WTC11 (cell line): Measurements from ENCODE around the gene BLNK. TPM values are rescaled to one million over a fixed set of nuclear protein-coding genes. Genes with fewer than 3 reads are reported as not detected.

Source experiments
- ATAC-seq: fragments of 200-7000 bp; cut with Tn5 transposase; 2 replicates; pipeline ENCODE4 v1.10.0; 2021; ENCODE audit warnings: mild to moderate bottlenecking, moderate library complexity
- CTCF ChIA-PET: fragments of 300-600 bp; sonication (Branson Sonifier 250); formaldehyde crosslinking; loops from one replicate; lab custom pipeline; 2021; ENCODE audit warnings: antibody characterized with exemption; lab: Charles Lee
- POLR2A ChIA-PET: fragments of 350-600 bp; sonication (Branson Sonifier 250); formaldehyde crosslinking; loops from one replicate; lab custom pipeline; 2021; ENCODE audit warnings: antibody characterized with exemption; lab: Charles Lee
- DNase-seq: peaks from one replicate; pipeline ENCODE4 v3.0.0; 2021; ENCODE audit warnings: low spot score
- H3K27ac Mint-ChIP-seq: 2 replicates; pipeline ENCODE4 v1.8.0; 2021; ENCODE audit warnings: mixed read lengths
- H3K27me3 Mint-ChIP-seq: 2 replicates; pipeline ENCODE4 v1.8.0; 2021; ENCODE audit warnings: low read depth, mild to moderate bottlenecking, moderate library complexity, mixed read lengths
- H3K36me3 Mint-ChIP-seq: 2 replicates; pipeline ENCODE4 v1.8.0; 2021; ENCODE audit warnings: mixed read lengths
- H3K4me1 Mint-ChIP-seq: 2 replicates; pipeline ENCODE4 v1.8.0; 2022; ENCODE audit warnings: mixed read lengths
- H3K4me3 Mint-ChIP-seq: 2 replicates; pipeline ENCODE4 v1.8.0; 2021; ENCODE audit warnings: mild to moderate bottlenecking, moderate library complexity, mixed read lengths
- H3K9me3 Mint-ChIP-seq: 2 replicates; pipeline ENCODE4 v1.8.0; 2021; ENCODE audit warnings: mixed read lengths
- ATF1 ChIP-seq: sonication (generic); formaldehyde crosslinking; IDR thresholded peaks from 2 replicates; pipeline ENCODE4 v1.8.1; 2023; ENCODE audit warnings: mild to moderate bottlenecking, moderate library complexity, missing genetic modification reagents
- ATF6 ChIP-seq: sonication (generic); formaldehyde crosslinking; IDR thresholded peaks from 2 replicates; pipeline ENCODE4 v1.8.1; 2023; ENCODE audit warnings: mild to moderate bottlenecking, missing genetic modification reagents
- CREM ChIP-seq: sonication (generic); formaldehyde crosslinking; IDR thresholded peaks from 2 replicates; pipeline ENCODE4 v1.8.1; 2022; ENCODE audit warnings: mild to moderate bottlenecking, missing genetic modification reagents, moderate library complexity
- E2F1 ChIP-seq: sonication (generic); formaldehyde crosslinking; IDR thresholded peaks from 2 replicates; pipeline ENCODE4 v1.8.0; 2022; ENCODE audit warnings: mild to moderate bottlenecking, missing genetic modification reagents
- FOXP1 ChIP-seq: sonication (generic); formaldehyde crosslinking; IDR thresholded peaks from 2 replicates; pipeline ENCODE4 v1.8.0; 2022; ENCODE audit warnings: missing genetic modification reagents, mild to moderate bottlenecking, moderate library complexity, borderline replicate concordance
- JAZF1 ChIP-seq: fragments of 250-450 bp; sonication (Bioruptor Pico); IDR thresholded peaks from 2 replicates; pipeline ENCODE4 v1.9.0; 2021; ENCODE audit warnings: moderate library complexity, mild to moderate bottlenecking, inconsistent platforms
- MYBL2 ChIP-seq: sonication (generic); formaldehyde crosslinking; IDR thresholded peaks from 2 replicates; pipeline ENCODE4 v1.8.1; 2023; ENCODE audit warnings: mild to moderate bottlenecking, moderate library complexity, missing genetic modification reagents
- NFE2L1 ChIP-seq: sonication (generic); formaldehyde crosslinking; IDR thresholded peaks from 2 replicates; pipeline ENCODE4 v1.8.1; 2023; ENCODE audit warnings: missing genetic modification reagents
- NFYB ChIP-seq: sonication (generic); formaldehyde crosslinking; conservative IDR thresholded peaks from 2 replicates; pipeline ENCODE4 v1.8.0; 2022; ENCODE audit warnings: low read depth, missing genetic modification reagents
- NR3C1 ChIP-seq: sonication (generic); formaldehyde crosslinking; conservative IDR thresholded peaks from 2 replicates; pipeline ENCODE4 v1.8.1; 2023; ENCODE audit warnings: low read depth, mild to moderate bottlenecking, missing genetic modification reagents
- RELA ChIP-seq: sonication (generic); formaldehyde crosslinking; IDR thresholded peaks from 2 replicates; pipeline ENCODE4 v1.8.1; 2022; ENCODE audit warnings: missing genetic modification reagents, mild to moderate bottlenecking, borderline replicate concordance
- STAT6 ChIP-seq: sonication (generic); formaldehyde crosslinking; conservative IDR thresholded peaks from 2 replicates; pipeline ENCODE4 v1.8.1; 2023; ENCODE audit warnings: mild to moderate bottlenecking, low read depth, missing genetic modification reagents, moderate library complexity
- TEAD4 ChIP-seq: sonication (generic); formaldehyde crosslinking; IDR thresholded peaks from 2 replicates; pipeline ENCODE4 v1.8.0; 2022; ENCODE audit warnings: mild to moderate bottlenecking, missing genetic modification reagents
- ZBTB21 ChIP-seq: sonication (generic); formaldehyde crosslinking; IDR thresholded peaks from 2 replicates; pipeline ENCODE4 v1.8.1; 2023; ENCODE audit warnings: mild to moderate bottlenecking, missing genetic modification reagents, borderline replicate concordance
- ZNF232 ChIP-seq: sonication (generic); formaldehyde crosslinking; IDR thresholded peaks from 2 replicates; pipeline ENCODE4 v1.8.0; 2022; ENCODE audit warnings: mild to moderate bottlenecking, missing genetic modification reagents
- ZNF263 ChIP-seq: sonication (generic); formaldehyde crosslinking; IDR thresholded peaks from 2 replicates; pipeline ENCODE4 v1.8.1; 2022; ENCODE audit warnings: low read depth, mild to moderate bottlenecking, moderate library complexity, missing genetic modification reagents
- ZNF317 ChIP-seq: sonication (generic); formaldehyde crosslinking; IDR thresholded peaks from 2 replicates; pipeline ENCODE4 v1.8.1; 2023; ENCODE audit warnings: low read depth, mild to moderate bottlenecking, moderate library complexity, missing genetic modification reagents, borderline replicate concordance
- ZNF416 ChIP-seq: fragments of 250-450 bp; sonication (Bioruptor Pico); IDR thresholded peaks from 2 replicates; pipeline ENCODE4 v1.9.0; 2021; ENCODE audit warnings: mild to moderate bottlenecking, inconsistent platforms
- ZNF425 ChIP-seq: fragments of 250-450 bp; sonication (Bioruptor Pico); conservative IDR thresholded peaks from 2 replicates; pipeline ENCODE4 v1.9.0; 2021; ENCODE audit warnings: mild to moderate bottlenecking
- total RNA-seq: library from RNA; stranded (reverse); gene quantifications from 3 replicates; pipeline ENCODE4 v1.2.3, GENCODE V29; 2021

The BLNK gene
- total RNA-seq, 1 experiment from 2014 or later: not detected

- no peaks in the 10 kb centered on the region for H3K9me3 Mint-ChIP-seq
- H3K27ac Mint-ChIP-seq: no peak overlapping the region
- peaks cover 17% of the 10 kb centered on the region for H3K4me1 Mint-ChIP-seq
- ChIA-PET POLR2A (no interaction called here), CTCF (interaction anchor here (0.6 to 1.5 kb wide), 3 partner anchors 31 to 1317 kb away, joined by 3 to 4 read pairs (median 4); no protein-coding TSS in a partner anchor)
- TF ChIP-seq TEAD4 (no peak), CREM (CRISPR knock-in tag) (no peak), ZNF317 (CRISPR knock-in tag) (no peak), ATF6 (CRISPR knock-in tag) (no peak), ZNF425 (no peak), RELA (CRISPR knock-in tag) (no peak), ATF1 (CRISPR knock-in tag) (no peak), ZNF232 (CRISPR knock-in tag) (no peak), MYBL2 (no peak), ZNF263 (CRISPR knock-in tag) (no peak), FOXP1 (CRISPR knock-in tag) (no peak), JAZF1 (CRISPR knock-in tag) (no peak), STAT6 (CRISPR knock-in tag) (no peak), ZNF416 (no peak), ZBTB21 (no peak), NFE2L1 (CRISPR knock-in tag) (no peak), NR3C1 (CRISPR knock-in tag) (no peak)
- no peak for DNase-seq
- no peak for ATAC-seq
- H3K27me3 Mint-ChIP-seq: no peaks in the 10 kb centered on the region; the same call in 1 of the 2 replicates
- H3K36me3 Mint-ChIP-seq: no peaks in the 10 kb centered on the region
- H3K4me3 Mint-ChIP-seq: no peak overlapping the region
Measured at GRCh38 chr10:96260014-96260413, 11.4 kb downstream of the BLNK start.

- CTCF ChIA-PET: interaction anchor here (1.5 kb wide), 1 partner anchor 30 kb away, joined by 4 read pairs; no protein-coding TSS in a partner anchor
Measured at GRCh38 chr10:96259150-96259549, 12.2 kb downstream of the BLNK start.

More at GRCh38 chr10:96259150-96259549, 12.2 kb downstream of the BLNK start:
- H3K4me1 Mint-ChIP-seq: peaks cover 21% of the 10 kb centered on the region
- DNase-seq: no peak
- H3K4me3 Mint-ChIP-seq: no peak overlapping the region
- POLR2A ChIA-PET: no interaction called here
- no peaks in the 10 kb centered on the region for H3K36me3 Mint-ChIP-seq
- no peak overlapping the region for H3K27ac Mint-ChIP-seq
- no peak for ATAC-seq
- H3K27me3 Mint-ChIP-seq: no peaks in the 10 kb centered on the region; the same call in 1 of the 2 replicates
- no peaks in the 10 kb centered on the region for H3K9me3 Mint-ChIP-seq
- no peak for TF ChIP-seq E2F1 (CRISPR knock-in tag)
- no peak for TF ChIP-seq NFYB (CRISPR knock-in tag)
